OCI-LY7 (cell line): Measurements from ENCODE around the gene KRTAP4-3. TPM values are rescaled to one million over a fixed set of nuclear protein-coding genes. Genes with fewer than 3 reads are reported as not detected.

Experiments
- BruUV-seq: library from RNA; stranded (reverse); fragments of 400-500 nt; replicated peaks from 2 replicates; lab custom pipeline; 2021; lab: Mats Ljungman, UMichigan
- CTCF ChIA-PET: fragments of 300-600 bp; sonication (Branson Sonifier 250); formaldehyde crosslinking; loops from one replicate; lab custom pipeline; 2022; ENCODE audit warnings: antibody characterized with exemption; ENCODE audit not compliant: unreplicated experiment; lab: Charles Lee
- POLR2A ChIA-PET: fragments of 300-600 bp; sonication (Branson Sonifier 250); formaldehyde crosslinking; loops from one replicate; lab custom pipeline; 2022; ENCODE audit warnings: antibody characterized with exemption; lab: Charles Lee
- DNase-seq: peaks from one replicate; pipeline ENCODE4 v3.0.0-alpha.2; 2015; ENCODE audit warnings: low spot score
- H2AFZ ChIP-seq: fragments of 200-600 bp; sonication (generic), shearing (Covaris generic); 2 replicates; pipeline ENCODE4 v1.6.1; 2014; ENCODE audit warnings: mild to moderate bottlenecking, antibody characterized with exemption, low read length, moderate library complexity
- H3K27ac ChIP-seq: fragments of 200-600 bp; sonication (generic); 2 replicates; pipeline ENCODE4 v1.5.1; 2014; ENCODE audit warnings: mixed run types, low read depth, mild to moderate bottlenecking, moderate library complexity, low read length, inconsistent platforms; ENCODE audit not compliant: poor library complexity, severe bottlenecking
- H3K36me3 ChIP-seq: fragments of 200-600 bp; sonication (generic); 2 replicates; pipeline ENCODE4 v1.6.1; 2014; ENCODE audit warnings: mild to moderate bottlenecking, antibody characterized with exemption, low read length, moderate library complexity, mixed read lengths; ENCODE audit not compliant: insufficient read depth
- H3K4me1 ChIP-seq: fragments of 200-600 bp; sonication (generic); 2 replicates; pipeline ENCODE4 v1.5.1; 2014; ENCODE audit warnings: mild to moderate bottlenecking, low read length; ENCODE audit not compliant: insufficient read depth, poor library complexity, severe bottlenecking
- H3K4me2 ChIP-seq: fragments of 200-600 bp; sonication (generic); 2 replicates; pipeline ENCODE4 v1.6.1; 2014; ENCODE audit warnings: mild to moderate bottlenecking, low read length
- H3K4me3 ChIP-seq: fragments of 200-600 bp; sonication (generic); 2 replicates; pipeline ENCODE4 v1.5.1; 2014; ENCODE audit warnings: mild to moderate bottlenecking, low read depth, low read length; ENCODE audit not compliant: poor library complexity, severe bottlenecking
- H3K79me2 ChIP-seq: fragments of 200-600 bp; sonication (generic); 2 replicates; pipeline ENCODE4 v1.6.1; 2016; ENCODE audit warnings: low read depth, mild to moderate bottlenecking, low read length, moderate library complexity, mixed read lengths; ENCODE audit not compliant: insufficient read depth
- H3K9me2 ChIP-seq: fragments of 200-600 bp; sonication (generic); 2 replicates; pipeline ENCODE4 v1.6.1; 2016; ENCODE audit warnings: mild to moderate bottlenecking, low read length, mixed read lengths; ENCODE audit not compliant: insufficient read depth
- H3K9me3 ChIP-seq: fragments of 200-600 bp; sonication (generic); 2 replicates; pipeline ENCODE4 v1.6.1; 2014; ENCODE audit warnings: mild to moderate bottlenecking, mixed run types, low read length, mixed read lengths
- H4K20me1 ChIP-seq: fragments of 200-600 bp; sonication (generic); 2 replicates; pipeline ENCODE4 v1.6.1; 2014; ENCODE audit warnings: mild to moderate bottlenecking, antibody characterized with exemption, low read length, moderate library complexity, mixed read lengths; ENCODE audit not compliant: insufficient read depth
- EZH2phosphoT487 ChIP-seq: fragments of 200-600 bp; sonication (generic); IDR thresholded peaks from 2 replicates; pipeline ENCODE4 v1.6.1; 2018; ENCODE audit warnings: low read depth, borderline replicate concordance, mild to moderate bottlenecking, mixed run types, antibody characterized with exemption, low read length, moderate library complexity, mixed read lengths
- intact Hi-C: fragments of 100-400 bp; cut with micrococcal nuclease; formaldehyde crosslinking; loops from one replicate; pipeline ENCODE4 v1.10.0; 2022; ENCODE audit not compliant: unreplicated experiment
- total RNA-seq, 2 experiments: library from RNA; depleted of rRNA in 1 of 2; stranded (reverse); fragments of >200 nt in 1 of 2; shearing (Covaris generic) in 1 of 2; gene quantifications; 2 replicates each; pipeline ENCODE4 v1.2.3, GENCODE V29; 2014 to 2022
- TF ChIP-seq, protein P1 (sequence below): fragments of 200-600 bp; sonication (generic); conservative IDR thresholded peaks from 2 replicates; pipeline ENCODE4 v1.5.1; 2014; ENCODE audit warnings: mild to moderate bottlenecking, antibody characterized with exemption, low read length, moderate library complexity, mixed read lengths

KRTAP4-3 gene
- total RNA-seq, 2 experiments from 2014 or later: not detected

DNA sequence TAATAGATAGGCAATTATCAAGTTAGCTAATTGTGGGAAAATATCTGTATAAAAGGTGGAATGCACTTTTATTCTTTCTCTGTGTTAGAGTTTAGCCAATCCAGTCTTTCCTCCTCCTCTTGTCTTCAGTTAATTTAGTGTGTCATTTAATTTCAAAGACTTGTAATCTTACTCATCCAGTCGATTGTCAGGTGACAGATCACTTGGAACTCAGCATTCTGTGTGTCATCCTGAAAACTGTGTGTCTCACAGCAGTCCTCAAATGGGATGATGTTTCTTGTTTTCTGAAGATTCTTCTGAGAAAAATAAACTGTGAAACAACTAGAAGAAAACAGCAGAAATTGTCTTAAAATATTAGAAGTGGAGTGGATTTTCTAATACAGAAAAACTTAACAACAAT lies 17.0 kb upstream of the KRTAP4-3 start:
- ChIA-PET CTCF (no interaction called here), POLR2A (no interaction called here)
- Histone ChIP-seq H3K79me2 (no peaks in the 10 kb centered on the region), H3K36me3 (no peaks in the 10 kb centered on the region), H3K27ac (no peak overlapping the region), H3K9me2 (no peaks in the 10 kb centered on the region), H3K4me3 (no peak overlapping the region), H4K20me1 (no peaks in the 10 kb centered on the region), H3K4me2 (no peak overlapping the region), H3K4me1 (no peaks in the 10 kb centered on the region), H3K9me3 (no peaks in the 10 kb centered on the region), H2AFZ (no peak overlapping the region)
- no TSS peak for BruUV-seq
- TF ChIP-seq EZH2phosphoT487: no peak
- TF ChIP-seq, protein P1, sequence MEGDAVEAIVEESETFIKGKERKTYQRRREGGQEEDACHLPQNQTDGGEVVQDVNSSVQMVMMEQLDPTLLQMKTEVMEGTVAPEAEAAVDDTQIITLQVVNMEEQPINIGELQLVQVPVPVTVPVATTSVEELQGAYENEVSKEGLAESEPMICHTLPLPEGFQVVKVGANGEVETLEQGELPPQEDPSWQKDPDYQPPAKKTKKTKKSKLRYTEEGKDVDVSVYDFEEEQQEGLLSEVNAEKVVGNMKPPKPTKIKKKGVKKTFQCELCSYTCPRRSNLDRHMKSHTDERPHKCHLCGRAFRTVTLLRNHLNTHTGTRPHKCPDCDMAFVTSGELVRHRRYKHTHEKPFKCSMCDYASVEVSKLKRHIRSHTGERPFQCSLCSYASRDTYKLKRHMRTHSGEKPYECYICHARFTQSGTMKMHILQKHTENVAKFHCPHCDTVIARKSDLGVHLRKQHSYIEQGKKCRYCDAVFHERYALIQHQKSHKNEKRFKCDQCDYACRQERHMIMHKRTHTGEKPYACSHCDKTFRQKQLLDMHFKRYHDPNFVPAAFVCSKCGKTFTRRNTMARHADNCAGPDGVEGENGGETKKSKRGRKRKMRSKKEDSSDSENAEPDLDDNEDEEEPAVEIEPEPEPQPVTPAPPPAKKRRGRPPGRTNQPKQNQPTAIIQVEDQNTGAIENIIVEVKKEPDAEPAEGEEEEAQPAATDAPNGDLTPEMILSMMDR: no peak
- DNase-seq: no peak
- intact Hi-C loops: no loop called here

DNA sequence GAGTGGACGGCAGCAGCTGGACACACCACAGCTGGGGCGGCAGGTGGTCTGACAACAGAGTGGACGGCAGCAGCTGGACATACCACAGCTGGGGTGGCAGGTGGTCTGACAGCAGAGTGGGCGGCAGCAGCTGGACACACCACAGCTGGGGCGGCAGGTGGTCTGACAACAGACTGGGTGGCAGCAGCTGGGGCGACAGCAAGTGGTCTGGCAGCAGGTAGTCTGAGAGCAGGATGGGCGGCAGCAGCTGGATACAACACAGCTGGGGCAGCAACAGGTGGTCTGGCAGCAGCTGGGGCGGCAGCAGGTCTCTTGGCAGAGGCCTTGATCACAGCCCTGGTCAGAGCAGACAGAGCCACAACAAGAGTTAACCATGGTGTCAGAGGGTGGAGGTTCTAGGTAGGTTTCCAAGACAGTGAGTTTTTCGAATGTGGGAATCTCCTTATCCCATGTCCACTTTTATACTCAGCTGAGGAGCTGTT lies 16.5 kb upstream of the KRTAP4-3 start, which contains the start of gene KRTAP4-1:
Gene KRTAP4-1, minus strand, starts transcription at position 432 of the 482 bp plus-strand sequence. Its CDS starts 57 bp downstream, at position 375.
- no peaks in the 10 kb centered on the region for H3K79me2 ChIP-seq
- TF ChIP-seq EZH2phosphoT487: no peak
- TF ChIP-seq, protein P1: no peak
- no peak within 1 kb of the TSS for H2AFZ ChIP-seq
- no peaks in the 10 kb centered on the region for H3K9me2 ChIP-seq
- no TSS peak for BruUV-seq
- intact Hi-C loops: no loop called here
- H4K20me1 ChIP-seq: no peaks in the 10 kb centered on the region
- H3K36me3 ChIP-seq: no peaks in the 10 kb centered on the region
- no peaks in the 10 kb centered on the region for H3K9me3 ChIP-seq
- H3K4me3 ChIP-seq: no peak within 1 kb of the TSS
- CTCF ChIA-PET: no interaction called here
- H3K4me2 ChIP-seq: no peak within 1 kb of the TSS
- no peak within 1 kb of the TSS for H3K27ac ChIP-seq
- POLR2A ChIA-PET: no interaction called here
- no peak for DNase-seq
- H3K4me1 ChIP-seq: no peaks in the 10 kb centered on the region

DNA sequence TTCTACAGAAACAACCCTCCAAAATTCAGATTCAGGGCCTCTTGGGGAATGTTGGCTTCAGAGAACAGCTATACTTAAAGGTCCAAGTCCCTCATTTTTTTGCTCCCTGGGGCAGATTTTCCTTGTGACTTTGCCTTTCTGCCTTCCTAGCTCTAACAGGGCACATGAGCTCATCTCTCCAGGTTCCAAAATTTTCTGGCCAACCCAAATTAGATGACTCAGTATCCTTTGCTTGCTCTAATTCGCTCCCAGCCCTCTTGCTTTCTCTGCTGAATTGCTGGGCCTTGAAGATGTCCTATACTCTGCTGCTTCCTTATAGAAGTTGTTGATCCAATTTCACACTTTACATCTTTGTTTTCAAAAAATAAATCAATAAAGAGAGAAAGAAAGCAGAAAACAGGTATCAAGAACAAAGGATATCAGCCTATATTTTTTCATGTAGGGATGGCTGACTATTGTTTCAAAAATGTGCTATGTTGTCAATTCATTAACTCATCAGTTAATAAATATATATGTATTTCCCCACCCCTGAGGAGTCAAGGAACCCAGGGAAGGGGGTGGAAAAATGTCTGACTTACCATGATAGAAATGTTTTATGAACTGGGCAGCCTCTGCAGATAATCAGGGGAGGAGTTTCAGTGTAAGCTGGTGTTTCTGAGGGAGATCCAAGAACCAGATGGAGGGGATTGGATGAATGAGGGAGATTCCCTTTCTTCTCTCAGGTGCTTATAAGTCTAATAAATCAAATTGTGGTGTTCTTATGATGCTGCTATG lies 11.0 kb upstream of the KRTAP4-3 start:
- no peaks in the 10 kb centered on the region for H3K9me3 ChIP-seq
- no peaks in the 10 kb centered on the region for H4K20me1 ChIP-seq
- BruUV-seq: no TSS peak
- H3K4me1 ChIP-seq: peaks cover 5% of the 10 kb centered on the region
- H3K27ac ChIP-seq: no peak overlapping the region
- no peaks in the 10 kb centered on the region for H3K79me2 ChIP-seq
- H2AFZ ChIP-seq: no peak overlapping the region
- ChIA-PET POLR2A (interaction anchor here (0.6 kb wide), 1 partner anchor 28 kb away, joined by 3 read pairs; no protein-coding TSS in a partner anchor), CTCF (no interaction called here)
- no peak overlapping the region for H3K4me3 ChIP-seq
- TF ChIP-seq, protein P1: no peak
- no peak for TF ChIP-seq EZH2phosphoT487
- no peak for DNase-seq
- no peaks in the 10 kb centered on the region for H3K9me2 ChIP-seq
- H3K4me2 ChIP-seq: no peak overlapping the region
- H3K36me3 ChIP-seq: no peaks in the 10 kb centered on the region
- intact Hi-C loops: no loop called here
